ENCODE results near the gene SLC1A5.

Gene SLC1A5

DNA sequence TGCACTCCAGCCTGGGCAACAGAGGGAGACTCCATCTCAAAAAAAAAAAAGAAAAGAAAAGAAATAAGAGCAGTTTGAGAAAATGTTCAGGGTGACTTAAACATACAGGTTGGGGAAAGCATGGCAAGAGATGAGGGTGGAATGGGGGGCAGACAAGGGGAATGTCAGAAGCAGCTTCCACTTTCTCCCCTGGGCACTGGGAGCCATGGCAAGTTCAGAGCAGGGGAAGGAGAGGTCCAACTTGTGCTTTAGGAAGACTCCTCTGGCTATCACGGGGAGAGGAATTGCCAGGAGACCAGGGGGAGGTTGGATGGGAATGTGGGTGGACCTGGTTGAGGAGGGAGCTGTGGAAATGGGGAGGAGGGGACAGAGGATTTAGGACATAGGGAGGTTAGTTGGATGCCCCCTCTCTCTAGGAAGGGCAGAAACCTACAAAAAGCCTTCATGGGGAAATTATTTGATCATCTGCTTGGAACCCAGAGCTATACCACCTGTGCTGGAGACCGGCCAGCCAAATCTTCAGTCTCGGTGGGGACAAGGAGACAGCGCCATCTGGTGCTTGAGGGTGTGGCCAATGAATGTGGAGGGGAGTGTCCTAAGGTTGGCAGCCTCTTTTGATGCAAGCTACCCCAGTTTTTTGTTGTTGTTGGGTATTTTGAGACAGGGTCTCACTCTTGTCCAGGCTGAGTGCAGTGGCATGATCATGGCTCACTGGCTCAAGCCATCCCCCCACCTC lies 34.8 kb downstream of the SLC1A5 start (continued):
- TF ChIP-seq ZNF184 (tag by site-specific recombination; IDR thresholded peaks at IDR 0.05) (no peak), ZNF366 (tag by site-specific recombination; conservative IDR thresholded peaks at IDR 0.05) (no peak), HOXA7 (CRISPR knock-in tag; IDR thresholded peaks at IDR 0.05; ENCODE audit: borderline replicate concordance) (no peak), ZNF169 (tag by site-specific recombination; IDR thresholded peaks at IDR 0.05) (no peak), CTCF (tag by site-specific recombination; IDR thresholded peaks at IDR 0.05) (peak; percentile 57), ZNF629 (tag by site-specific recombination; IDR thresholded peaks at IDR 0.05) (no peak), ZNF133 (tag by site-specific recombination; IDR thresholded peaks at IDR 0.05) (no peak), WT1 (tag by site-specific recombination; IDR thresholded peaks at IDR 0.05) (no peak), ZNF398 (tag by site-specific recombination; IDR thresholded peaks at IDR 0.05) (peak; percentile 51), ZNF239 (tag by site-specific recombination; IDR thresholded peaks at IDR 0.05) (no peak), SP7 (tag by site-specific recombination; IDR thresholded peaks at IDR 0.05) (no peak), ZNF510 (tag by site-specific recombination; IDR thresholded peaks at IDR 0.05; ENCODE audit: insufficient replicate concordance) (no peak), REPIN1 (tag by site-specific recombination; IDR thresholded peaks at IDR 0.05; ENCODE audit: low read depth) (no peak), ZNF426 (tag by site-specific recombination; IDR thresholded peaks at IDR 0.05) (no peak), ZNF16 (tag by site-specific recombination; IDR thresholded peaks at IDR 0.05; ENCODE audit: low read depth) (peak; percentile 69; the same call in 1 of the 2 replicates), PRDM4 (tag by site-specific recombination; IDR thresholded peaks at IDR 0.05) (0 out of 2 replicates have a peak, but pooled peaks have one; percentile 7), TRIM28 (IDR thresholded peaks at IDR 0.05; ENCODE audit: borderline replicate concordance, low read length) (no peak), IKZF3 (tag by site-specific recombination; IDR thresholded peaks at IDR 0.05) (no peak), ZNF600 (tag by site-specific recombination; IDR thresholded peaks at IDR 0.05) (no peak), ZNF571 (tag by site-specific recombination; IDR thresholded peaks at IDR 0.05) (no peak), ZBTB10 (tag by site-specific recombination; IDR thresholded peaks at IDR 0.05) (no peak), ZNF660 (tag by site-specific recombination; IDR thresholded peaks at IDR 0.05) (no peak), ZBTB8A (tag by site-specific recombination; IDR thresholded peaks at IDR 0.05) (no peak), ZNF521 (tag by site-specific recombination; IDR thresholded peaks at IDR 0.05) (no peak)
- TF ChIP-seq, protein P1, sequence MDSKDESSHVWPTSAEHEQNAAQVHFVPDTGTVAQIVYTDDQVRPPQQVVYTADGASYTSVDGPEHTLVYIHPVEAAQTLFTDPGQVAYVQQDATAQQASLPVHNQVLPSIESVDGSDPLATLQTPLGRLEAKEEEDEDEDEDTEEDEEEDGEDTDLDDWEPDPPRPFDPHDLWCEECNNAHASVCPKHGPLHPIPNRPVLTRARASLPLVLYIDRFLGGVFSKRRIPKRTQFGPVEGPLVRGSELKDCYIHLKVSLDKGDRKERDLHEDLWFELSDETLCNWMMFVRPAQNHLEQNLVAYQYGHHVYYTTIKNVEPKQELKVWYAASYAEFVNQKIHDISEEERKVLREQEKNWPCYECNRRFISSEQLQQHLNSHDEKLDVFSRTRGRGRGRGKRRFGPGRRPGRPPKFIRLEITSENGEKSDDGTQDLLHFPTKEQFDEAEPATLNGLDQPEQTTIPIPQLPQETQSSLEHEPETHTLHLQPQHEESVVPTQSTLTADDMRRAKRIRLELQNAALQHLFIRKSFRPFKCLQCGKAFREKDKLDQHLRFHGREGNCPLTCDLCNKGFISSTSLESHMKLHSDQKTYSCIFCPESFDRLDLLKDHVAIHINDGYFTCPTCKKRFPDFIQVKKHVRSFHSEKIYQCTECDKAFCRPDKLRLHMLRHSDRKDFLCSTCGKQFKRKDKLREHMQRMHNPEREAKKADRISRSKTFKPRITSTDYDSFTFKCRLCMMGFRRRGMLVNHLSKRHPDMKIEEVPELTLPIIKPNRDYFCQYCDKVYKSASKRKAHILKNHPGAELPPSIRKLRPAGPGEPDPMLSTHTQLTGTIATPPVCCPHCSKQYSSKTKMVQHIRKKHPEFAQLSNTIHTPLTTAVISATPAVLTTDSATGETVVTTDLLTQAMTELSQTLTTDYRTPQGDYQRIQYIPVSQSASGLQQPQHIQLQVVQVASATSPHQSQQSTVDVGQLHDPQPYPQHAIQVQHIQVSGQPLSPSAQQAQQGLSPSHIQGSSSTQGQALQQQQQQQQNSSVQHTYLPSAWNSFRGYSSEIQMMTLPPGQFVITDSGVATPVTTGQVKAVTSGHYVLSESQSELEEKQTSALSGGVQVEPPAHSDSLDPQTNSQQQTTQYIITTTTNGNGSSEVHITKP (tag by site-specific recombination; IDR thresholded peaks at IDR 0.05) = peak; percentile 69; the same call in 1 of the 2 replicates
- TF ChIP-seq, protein P2, sequence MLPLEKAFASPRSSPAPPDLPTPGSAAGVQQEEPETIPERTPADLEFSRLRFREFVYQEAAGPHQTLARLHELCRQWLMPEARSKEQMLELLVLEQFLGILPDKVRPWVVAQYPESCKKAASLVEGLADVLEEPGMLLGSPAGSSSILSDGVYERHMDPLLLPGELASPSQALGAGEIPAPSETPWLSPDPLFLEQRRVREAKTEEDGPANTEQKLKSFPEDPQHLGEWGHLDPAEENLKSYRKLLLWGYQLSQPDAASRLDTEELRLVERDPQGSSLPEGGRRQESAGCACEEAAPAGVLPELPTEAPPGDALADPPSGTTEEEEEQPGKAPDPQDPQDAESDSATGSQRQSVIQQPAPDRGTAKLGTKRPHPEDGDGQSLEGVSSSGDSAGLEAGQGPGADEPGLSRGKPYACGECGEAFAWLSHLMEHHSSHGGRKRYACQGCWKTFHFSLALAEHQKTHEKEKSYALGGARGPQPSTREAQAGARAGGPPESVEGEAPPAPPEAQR (tag by site-specific recombination; IDR thresholded peaks at IDR 0.05) = no peak

All from HEK293 (cell line).